ENCODE results near the gene MACF1. TPM values are rescaled to one million over a fixed set of nuclear protein-coding genes. Genes with fewer than 3 reads are reported as not detected.

Gene MACF1
- total RNA-seq, 1 experiment from 2014 or later = 190 TPM

DNA sequence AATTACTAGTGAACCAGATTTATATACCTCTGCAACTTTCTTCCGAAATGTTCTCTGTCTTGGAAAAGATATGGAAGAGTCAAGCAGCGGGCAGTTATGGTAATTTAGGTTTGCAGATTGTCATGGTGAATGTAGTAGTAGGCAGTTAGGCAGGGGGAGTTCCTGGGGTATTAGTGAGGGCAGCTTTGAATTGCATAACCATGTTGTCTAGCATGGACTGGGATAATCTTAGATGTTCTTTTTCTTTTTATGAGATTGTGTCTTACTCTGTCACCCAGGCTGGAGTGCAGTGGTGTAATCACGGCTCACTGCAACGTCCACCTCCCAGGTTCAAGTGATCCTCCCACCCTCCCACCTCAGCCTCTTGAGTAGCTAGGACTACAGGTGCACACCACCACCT, 25.0 kb downstream of the MACF1 start:
- H2AFZ ChIP-seq (ENCODE audit: low read length) = no peak overlapping the region
- H2BK5ac ChIP-seq (ENCODE audit: insufficient read length, low read length) = no peak overlapping the region
- H3K23me2 ChIP-seq (ENCODE audit: insufficient read length, low read depth, low read length, poor library complexity, severe bottlenecking) = no peaks in the 10 kb centered on the region
- H3K9me3 Mint-ChIP-seq = peaks cover 0 to 2% of the 10 kb centered on the region in 2 experiments; a peak in 1 of 5 replicates
- TF ChIP-seq, protein P1, sequence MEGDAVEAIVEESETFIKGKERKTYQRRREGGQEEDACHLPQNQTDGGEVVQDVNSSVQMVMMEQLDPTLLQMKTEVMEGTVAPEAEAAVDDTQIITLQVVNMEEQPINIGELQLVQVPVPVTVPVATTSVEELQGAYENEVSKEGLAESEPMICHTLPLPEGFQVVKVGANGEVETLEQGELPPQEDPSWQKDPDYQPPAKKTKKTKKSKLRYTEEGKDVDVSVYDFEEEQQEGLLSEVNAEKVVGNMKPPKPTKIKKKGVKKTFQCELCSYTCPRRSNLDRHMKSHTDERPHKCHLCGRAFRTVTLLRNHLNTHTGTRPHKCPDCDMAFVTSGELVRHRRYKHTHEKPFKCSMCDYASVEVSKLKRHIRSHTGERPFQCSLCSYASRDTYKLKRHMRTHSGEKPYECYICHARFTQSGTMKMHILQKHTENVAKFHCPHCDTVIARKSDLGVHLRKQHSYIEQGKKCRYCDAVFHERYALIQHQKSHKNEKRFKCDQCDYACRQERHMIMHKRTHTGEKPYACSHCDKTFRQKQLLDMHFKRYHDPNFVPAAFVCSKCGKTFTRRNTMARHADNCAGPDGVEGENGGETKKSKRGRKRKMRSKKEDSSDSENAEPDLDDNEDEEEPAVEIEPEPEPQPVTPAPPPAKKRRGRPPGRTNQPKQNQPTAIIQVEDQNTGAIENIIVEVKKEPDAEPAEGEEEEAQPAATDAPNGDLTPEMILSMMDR (conservative IDR thresholded peaks at IDR 0.05) = no peak
- no peak overlapping the region for H4K5ac ChIP-seq (ENCODE audit: insufficient read length, low read depth, low read length)
- H3K9me3 ChIP-seq (ENCODE audit: control insufficient read depth, low read depth, low read length) = no peaks in the 10 kb centered on the region
- no CpG with 5 or more reads among the region's 4 CpGs for WGBS (ENCODE audit: extremely low coverage, insufficient read length, low lambda C conversion rate)
- no peak overlapping the region for H4K91ac ChIP-seq (ENCODE audit: insufficient read length, low read depth, low read length)
- H3T11ph ChIP-seq (ENCODE audit: low read length) = no peak overlapping the region
- H3K79me1 ChIP-seq (ENCODE audit: insufficient read depth, low read depth, low read length, poor library complexity, severe bottlenecking) = no peaks in the 10 kb centered on the region
- H3K4me1 ChIP-seq (ENCODE audit: insufficient read depth, low read length) = peaks cover 15% of the 10 kb centered on the region; the same call in 1 of the 2 replicates
- peaks cover 8% of the 10 kb centered on the region; the same call in 1 of the 2 replicates for H3K79me2 ChIP-seq (ENCODE audit: insufficient read depth, low read length)
- no peak overlapping the region for H2BK20ac ChIP-seq (ENCODE audit: low read depth, low read length, poor library complexity, severe bottlenecking)
- no peak overlapping the region for H2BK120ac ChIP-seq (ENCODE audit: low read depth, low read length, poor library complexity, severe bottlenecking)
- H4K8ac ChIP-seq (replicated peaks; ENCODE audit: insufficient read length, low read depth, low read length) = no peak overlapping the region
- peak overlapping the region in 2 of 3 experiments; percentile 6 to 68; a peak in 4 of 7 replicates for H3K27ac Mint-ChIP-seq
- H3K56ac ChIP-seq (ENCODE audit: insufficient read length, low read depth, low read length) = no peak overlapping the region
- H3K23ac ChIP-seq (ENCODE audit: insufficient read length, low read depth, low read length) = no peak overlapping the region
- H2BK12ac ChIP-seq (ENCODE audit: insufficient read length, low read depth, low read length) = no peak overlapping the region
- no peaks in the 10 kb centered on the region for H3K27me3 ChIP-seq (ENCODE audit: insufficient read depth, low read length)
- H2AK5ac ChIP-seq (ENCODE audit: insufficient read length, low read length) = no peak overlapping the region
- no peak overlapping the region for H3K4me2 ChIP-seq (ENCODE audit: insufficient read depth, insufficient read length, low read length)
- no peak overlapping the region for H3K27ac ChIP-seq (ENCODE audit: insufficient read length, low read depth, low read length)
- no peaks in the 10 kb centered on the region for H4K20me1 ChIP-seq (ENCODE audit: control insufficient read depth, insufficient read depth, insufficient read length)
- H3K14ac ChIP-seq (ENCODE audit: insufficient read depth, low read length) = no peak overlapping the region
- no peaks in the 10 kb centered on the region for H3K27me3 Mint-ChIP-seq (ENCODE audit: low read depth)
- H3K4me1 Mint-ChIP-seq = peaks cover 46 to 47% of the 10 kb centered on the region in 2 experiments
- DNase-seq = no peak
- H3K9ac ChIP-seq (ENCODE audit: extremely low read depth, insufficient read length, low read length) = no peak overlapping the region
- H3K4ac ChIP-seq (ENCODE audit: low read depth, low read length) = no peak overlapping the region
- H2BK15ac ChIP-seq (ENCODE audit: low read depth, low read length) = no peak overlapping the region
- no peak overlapping the region for H3K18ac ChIP-seq (ENCODE audit: insufficient read length, low read depth, low read length)
- H3K4me3 Mint-ChIP-seq = 0 out of 5 replicates have a peak overlapping the region, but pooled peaks of 1 of the 2 experiments have one; percentile 8
- peaks cover 10 to 15% (median 11%) of the 10 kb centered on the region in 3 experiments; a peak in 6 of 7 replicates for H3K36me3 Mint-ChIP-seq (ENCODE audit: insufficient read depth in 1 of 3, low read depth in 3 of 3)
